Esophagus muscularis mucosa (tissue), 4 donors: ENCODE data around the gene AKAP8. TPM values are rescaled to one million over a fixed set of nuclear protein-coding genes. Genes with fewer than 3 reads are reported as not detected.
A peak's percentile ranks its signal among the peaks of the same experiment; 100 is the strongest.

Experiments
- DNase-seq: peaks from one replicate; pipeline ENCODE4 v3.0.0-alpha.2; 2017; ENCODE audit errors: extremely low spot score
- H3K27ac ChIP-seq, 4 donors: fragments of 200-600 bp; sonication (generic); replicated peaks in 1 of 4; 1 replicate in 3 of 4; 2 replicates in 1 of 4; pipeline ENCODE4 v1.5.1; 2016 to 2019; ENCODE audit warnings: mild to moderate bottlenecking in 1 of 4
- H3K27me3 ChIP-seq, 4 donors: fragments of 200-600 bp; sonication (generic); one replicate each; pipeline versions ENCODE4 v1.5.1 to v1.6.0; 2016 to 2019
- H3K36me3 ChIP-seq, 4 donors: fragments of 200-600 bp; sonication (generic); one replicate each; pipeline ENCODE4 v1.5.1; 2016 to 2019
- H3K4me1 ChIP-seq, 4 donors: fragments of 200-600 bp; sonication (generic); one replicate each; pipeline ENCODE4 v1.5.1; 2016 to 2019
- H3K4me3 ChIP-seq, 4 donors: fragments of 200-600 bp; sonication (generic); 1 replicate in 2 of 4; 2 replicates in 2 of 4; pipeline ENCODE4 v1.5.1; 2016 to 2019; ENCODE audit warnings: mild to moderate bottlenecking in 4 of 4, moderate library complexity in 1 of 4
- H3K9me3 ChIP-seq, 4 donors: fragments of 200-600 bp; sonication (generic); 1 replicate in 3 of 4; 2 replicates in 1 of 4; pipeline ENCODE4 v1.5.1; 2016 to 2019
- CTCF ChIP-seq, 3 experiments: fragments of 200-600 bp in 2 of 3; fragments of 450-650 bp in 1 of 3; sonication (generic) in 2 of 3; IDR thresholded peaks; one replicate each; pipeline ENCODE4 v1.5.1; 2017 to 2019; ENCODE audit warnings: antibody characterized with exemption in 3 of 3, mild to moderate bottlenecking in 2 of 3, moderate library complexity in 1 of 3
- EP300 ChIP-seq: sonication (generic); formaldehyde crosslinking; IDR thresholded peaks from one replicate; pipeline ENCODE4 v1.6.1; 2017; ENCODE audit warnings: antibody characterized with exemption
- POLR2A ChIP-seq: fragments of 450-650 bp; IDR thresholded peaks from one replicate; pipeline ENCODE4 v1.6.1; 2017; ENCODE audit warnings: antibody characterized with exemption, moderate library complexity, mild to moderate bottlenecking, low read depth
- POLR2AphosphoS5 ChIP-seq, 2 donors: sonication (generic); formaldehyde crosslinking; IDR thresholded peaks; one replicate each; pipeline ENCODE4 v1.6.1; 2017; ENCODE audit warnings: antibody characterized with exemption in 2 of 2
- WGBS: methylation state at CpG from one replicate; pipeline ENCODE4 v1.1.5; 2018; 5-methylcytosine and 5-hydroxymethylcytosine counted together
- intact Hi-C: fragments of 100-400 bp; cut with DNase I; formaldehyde crosslinking; loops from one replicate; pipeline ENCODE4 v1.15.1; 2023
- small RNA-seq, 3 donors: library from RNA; depleted of rRNA; stranded (forward); fragments of <200 nt; gene quantifications; one replicate each; pipeline ENCODE3, GENCODE V24; 2016
- total RNA-seq, 4 donors: library from RNA; depleted of rRNA; stranded (reverse); fragments of >200 nt; gene quantifications; one replicate each; pipeline versions ENCODE4 v1.1.0 to v1.2.1, GENCODE V29; 2016

Gene AKAP8
- total RNA-seq, 4 donors from 2014 or later = 25.2 to 34.3 (median 29.6) TPM

GRCh38 chr19:15316498-15316897, 63.1 kb downstream of the AKAP8 start:
- H3K27me3 ChIP-seq = no peaks in the 10 kb centered on the region
- H3K9me3 ChIP-seq = no peaks in the 10 kb centered on the region
- H3K4me3 ChIP-seq = no peak overlapping the region
- DNase-seq = no peak
- WGBS = 67% methylated on average over 2 of the region's 2 CpGs
- intact Hi-C loops = no loop called here
- no peak for TF ChIP-seq EP300
- H3K4me1 ChIP-seq = peaks cover 87 to 100% (median 100%) of the 10 kb centered on the region in 4 donors
- no peaks in the 10 kb centered on the region for H3K36me3 ChIP-seq
- peak overlapping the region; percentile 39 to 73 (median 57) for H3K27ac ChIP-seq

- 75% methylated on average over 6 of the region's 6 CpGs for WGBS
- H3K27ac ChIP-seq = peak overlapping the region in 2 of 4 donors; percentile 15 to 16
- no peaks in the 10 kb centered on the region for H3K27me3 ChIP-seq
- no peaks in the 10 kb centered on the region for H3K9me3 ChIP-seq
- peaks cover 81 to 100% (median 99%) of the 10 kb centered on the region in 4 donors for H3K4me1 ChIP-seq
- H3K4me3 ChIP-seq = no peak overlapping the region
- intact Hi-C loops = no loop called here
- TF ChIP-seq POLR2A (no peak), EP300 (no peak)
- no peak for DNase-seq
- H3K36me3 ChIP-seq = no peaks in the 10 kb centered on the region
Observed at GRCh38 chr19:15315101-15315500, 64.5 kb downstream of the AKAP8 start.

GRCh38 chr19:15313649-15314279, 65.8 kb downstream of the AKAP8 start:
- no peak for TF ChIP-seq POLR2A
- 66% methylated on average over 7 of the region's 7 CpGs for WGBS

GRCh38 chr19:15307169-15307568, 72.4 kb downstream of the AKAP8 start:
- intact Hi-C loops = no loop called here
- WGBS = 91% methylated on average over 2 of the region's 2 CpGs
- TF ChIP-seq EP300 (no peak), POLR2AphosphoS5 (IDR thresholded peaks at IDR 0.05) (no peak)
- Histone ChIP-seq H3K4me1 (peaks cover 75 to 98% (median 91%) of the 10 kb centered on the region in 4 donors), H3K4me3 (no peak overlapping the region), H3K27ac (no peak overlapping the region), H3K36me3 (no peaks in the 10 kb centered on the region), H3K9me3 (no peaks in the 10 kb centered on the region), H3K27me3 (no peaks in the 10 kb centered on the region)
- no peak for DNase-seq

More at GRCh38 chr19:15313649-15314279, 65.8 kb downstream of the AKAP8 start:
- no peaks in the 10 kb centered on the region for H3K27me3 ChIP-seq
- H3K27ac ChIP-seq = peak overlapping the region in 1 of 4 donors; percentile 30
- no peak for DNase-seq
- H3K36me3 ChIP-seq = no peaks in the 10 kb centered on the region
- intact Hi-C loops = no loop called here
- no peak overlapping the region for H3K4me3 ChIP-seq
- H3K4me1 ChIP-seq = peaks cover 76 to 100% (median 99%) of the 10 kb centered on the region in 4 donors
- no peaks in the 10 kb centered on the region for H3K9me3 ChIP-seq

GRCh38 chr19:15305582-15306334, 73.8 kb downstream of the AKAP8 start:
- TF ChIP-seq CTCF (IDR thresholded peaks at IDR 0.05) (no peak), POLR2A (no peak), EP300 (no peak)
- intact Hi-C loops = no loop called here
- Histone ChIP-seq H3K9me3 (no peaks in the 10 kb centered on the region), H3K27me3 (no peaks in the 10 kb centered on the region), H3K36me3 (no peaks in the 10 kb centered on the region), H3K4me1 (peaks cover 78 to 98% (median 91%) of the 10 kb centered on the region in 4 donors), H3K27ac (peak overlapping the region in 1 of 4 donors; percentile 68), H3K4me3 (no peak overlapping the region)
- no peak for DNase-seq
- 86% methylated on average over 3 of the region's 3 CpGs for WGBS

GRCh38 chr19:15304140-15304705, 75.4 kb downstream of the AKAP8 start:
- Histone ChIP-seq H3K36me3 (no peaks in the 10 kb centered on the region), H3K27ac (peak overlapping the region; percentile 30 to 68 (median 44)), H3K4me3 (no peak overlapping the region), H3K9me3 (no peaks in the 10 kb centered on the region), H3K4me1 (peaks cover 82 to 98% (median 92%) of the 10 kb centered on the region in 4 donors), H3K27me3 (no peaks in the 10 kb centered on the region)
- WGBS = 51% methylated on average over 10 of the region's 10 CpGs
- no peak for DNase-seq
- TF ChIP-seq POLR2A (no peak), POLR2AphosphoS5 (IDR thresholded peaks at IDR 0.05) (peak in 1 of 2 donors; percentile 17)
- intact Hi-C loops = no loop called here

Small RNA genes lying within 50 kb of the gene (small RNA-seq; reads per million reads assigned to genes)
- gene AC005776.1 = 0 reads per million in 3 donors

Other genes with a start within 250 kb of the AKAP8 start
- 10 to 100 TPM; 19.9 to 78.7 (median 49.1) TPM for gene NOTCH3, start 178.8 kb downstream of the AKAP8 start, total RNA-seq
- gene EPHX3, start 147.3 kb downstream of the AKAP8 start, total RNA-seq = 1 to 10 TPM in 1 of 4 donors, not detected in 3; 1.6 TPM
- gene BRD4, start 47.2 kb downstream of the AKAP8 start, total RNA-seq = 10 to 100 TPM; 34.1 to 48.1 (median 37.5) TPM
- 10 to 100 TPM; 52.8 to 87.8 (median 69.4) TPM for gene AKAP8L, start 39.2 kb upstream of the AKAP8 start, total RNA-seq
- gene WIZ, start 70.2 kb upstream of the AKAP8 start, total RNA-seq = 10 to 100 TPM; 36.1 to 74.3 (median 50.3) TPM
- gene RASAL3, start 84.8 kb upstream of the AKAP8 start, total RNA-seq = 1 to 10 TPM; 2.5 to 3.9 (median 2.8) TPM
- gene PGLYRP2, start 99.7 kb upstream of the AKAP8 start, total RNA-seq = not detected
- gene CYP4F22, start 128.7 kb upstream of the AKAP8 start, total RNA-seq = not detected
- not detected for gene CYP4F8, start 235.4 kb upstream of the AKAP8 start, total RNA-seq